ENCODE measurements around the gene PLPP4. TPM values are rescaled to one million over a fixed set of nuclear protein-coding genes. Genes with fewer than 3 reads are reported as not detected.

PLPP4 gene
- total RNA-seq, 1 experiment from 2014 or later, result not detected

GRCh38 chr10:120490288-120490687 is 33.3 kb downstream of the PLPP4 start:
- H3K4ac ChIP-seq (ENCODE audit: low read depth, low read length), result no peak overlapping the region
- no peak overlapping the region for H2BK20ac ChIP-seq (ENCODE audit: low read depth, low read length, poor library complexity, severe bottlenecking)
- H3K18ac ChIP-seq (ENCODE audit: insufficient read length, low read depth, low read length), result no peak overlapping the region
- no peak overlapping the region for H3K4me2 ChIP-seq (ENCODE audit: insufficient read depth, insufficient read length, low read length)
- no peaks in the 10 kb centered on the region for H3K27me3 ChIP-seq (ENCODE audit: insufficient read depth, low read length)
- no peak overlapping the region for H2AK5ac ChIP-seq (ENCODE audit: insufficient read length, low read length)
- no peaks in the 10 kb centered on the region for H3K79me1 ChIP-seq (ENCODE audit: insufficient read depth, low read depth, low read length, poor library complexity, severe bottlenecking)
- H3K56ac ChIP-seq (ENCODE audit: insufficient read length, low read depth, low read length), result no peak overlapping the region
- H4K8ac ChIP-seq (replicated peaks; ENCODE audit: insufficient read length, low read depth, low read length), result no peak overlapping the region
- Mint-ChIP-seq H3K9me3 (no peaks in the 10 kb centered on the region), H3K27ac (peak overlapping the region in 1 of 3 experiments; percentile 46; a peak in 1 of 7 replicates), H3K4me1 (peaks cover 10 to 11% of the 10 kb centered on the region in 2 experiments; a peak in 3 of 4 replicates), H3K36me3 (ENCODE audit: insufficient read depth in 1 of 3, low read depth in 3 of 3) (no peaks in the 10 kb centered on the region), H3K27me3 (ENCODE audit: low read depth) (peaks cover 7% of the 10 kb centered on the region; the same call in 1 of the 2 replicates), H3K4me3 (no peak overlapping the region)
- H3K23me2 ChIP-seq (ENCODE audit: insufficient read length, low read depth, low read length, poor library complexity, severe bottlenecking), result no peaks in the 10 kb centered on the region
- H2BK5ac ChIP-seq (ENCODE audit: insufficient read length, low read length), result no peak overlapping the region
- no CpG with 5 or more reads among the region's 1 CpG for WGBS (ENCODE audit: extremely low coverage, insufficient read length, low lambda C conversion rate)
- H3T11ph ChIP-seq (ENCODE audit: low read length), result no peak overlapping the region
- TF ChIP-seq CTCF (conservative IDR thresholded peaks at IDR 0.05), result no peak
- no peak overlapping the region for H3K9ac ChIP-seq (ENCODE audit: extremely low read depth, insufficient read length, low read length)
- H4K5ac ChIP-seq (ENCODE audit: insufficient read length, low read depth, low read length), result no peak overlapping the region
- no peak overlapping the region for H3K14ac ChIP-seq (ENCODE audit: insufficient read depth, low read length)
- H4K20me1 ChIP-seq (ENCODE audit: control insufficient read depth, insufficient read depth, insufficient read length), result no peaks in the 10 kb centered on the region
- no peak overlapping the region for H2AFZ ChIP-seq (ENCODE audit: low read length)
- H2BK120ac ChIP-seq (ENCODE audit: low read depth, low read length, poor library complexity, severe bottlenecking), result no peak overlapping the region
- no peaks in the 10 kb centered on the region for H3K9me3 ChIP-seq (ENCODE audit: control insufficient read depth, low read depth, low read length)
- no peaks in the 10 kb centered on the region; the same call in 1 of the 2 replicates for H3K4me1 ChIP-seq (ENCODE audit: insufficient read depth, low read length)
- H3K27ac ChIP-seq (ENCODE audit: insufficient read length, low read depth, low read length), result no peak overlapping the region
- H3K79me2 ChIP-seq (ENCODE audit: insufficient read depth, low read length), result no peaks in the 10 kb centered on the region
- H4K91ac ChIP-seq (ENCODE audit: insufficient read length, low read depth, low read length), result no peak overlapping the region
- H2BK15ac ChIP-seq (ENCODE audit: low read depth, low read length), result no peak overlapping the region
- H2BK12ac ChIP-seq (ENCODE audit: insufficient read length, low read depth, low read length), result no peak overlapping the region
- no peak overlapping the region for H3K23ac ChIP-seq (ENCODE audit: insufficient read length, low read depth, low read length)
- no peak for DNase-seq

Data from H9 (cell line).